NCI-H510A (cell line): ENCODE data around the gene POP7.
A peak's percentile ranks its signal among the peaks of the same experiment; 100 is the strongest.
"Not testable (repeated sequence)": the region's sequence is repeated elsewhere in the genome, so short reads cannot be mapped to it uniquely, and the experiment has no call there.

Experiments used
- DNase-seq: peaks from one replicate; lab custom pipeline; 2025; lab: John Stamatoyannopoulos, UW

POP7 gene

DNA sequence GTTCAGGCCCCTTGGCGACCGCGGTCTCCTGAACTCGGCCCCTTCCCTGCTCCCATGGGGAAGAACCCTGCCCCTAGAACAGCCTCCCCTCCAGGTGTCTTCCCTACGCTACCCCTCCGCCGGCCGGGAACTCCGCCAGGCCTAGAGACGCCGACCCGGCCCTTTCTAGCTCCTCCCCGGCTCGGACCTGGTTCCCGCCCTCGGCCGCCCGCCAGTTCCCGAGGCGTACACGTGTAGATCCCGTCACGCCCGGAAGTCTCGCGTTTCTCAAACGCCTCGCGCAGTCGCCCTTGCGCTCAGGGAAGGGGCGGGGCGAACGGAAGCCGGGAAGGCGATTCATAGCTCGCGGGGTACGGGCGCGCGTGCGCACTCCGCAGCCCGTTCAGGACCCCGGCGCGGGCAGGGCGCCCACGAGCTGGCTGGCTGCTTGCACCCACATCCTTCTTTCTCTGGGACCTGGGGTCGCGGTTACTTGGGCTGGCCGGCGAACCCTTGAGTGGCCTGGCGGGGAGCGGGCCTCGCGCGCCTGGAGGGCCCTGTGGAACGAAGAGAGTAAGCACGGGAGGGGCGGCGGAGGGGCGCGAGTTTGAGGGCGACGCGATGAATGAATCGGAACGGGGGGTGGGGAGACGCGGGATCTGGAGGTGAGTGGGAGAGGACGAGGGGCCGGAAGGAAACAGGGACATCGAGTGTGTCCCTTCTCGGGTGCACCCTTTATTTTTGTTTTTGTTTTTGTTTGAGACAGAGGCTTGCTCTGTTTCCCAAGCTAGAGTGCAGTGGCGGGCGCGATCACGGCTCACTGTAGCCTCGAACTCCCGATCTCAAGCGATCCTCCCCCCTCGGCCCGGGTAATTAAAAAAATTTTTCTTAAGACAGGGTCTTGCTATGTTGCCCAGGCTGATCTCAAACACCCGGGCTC, at the start of gene POP7:
TSS of gene POP7 (plus strand) at position 369 of the 919 bp plus-strand sequence. CDS start 710 bp downstream, outside the sequence.
- DNase-seq = peak; percentile 92

DNA sequence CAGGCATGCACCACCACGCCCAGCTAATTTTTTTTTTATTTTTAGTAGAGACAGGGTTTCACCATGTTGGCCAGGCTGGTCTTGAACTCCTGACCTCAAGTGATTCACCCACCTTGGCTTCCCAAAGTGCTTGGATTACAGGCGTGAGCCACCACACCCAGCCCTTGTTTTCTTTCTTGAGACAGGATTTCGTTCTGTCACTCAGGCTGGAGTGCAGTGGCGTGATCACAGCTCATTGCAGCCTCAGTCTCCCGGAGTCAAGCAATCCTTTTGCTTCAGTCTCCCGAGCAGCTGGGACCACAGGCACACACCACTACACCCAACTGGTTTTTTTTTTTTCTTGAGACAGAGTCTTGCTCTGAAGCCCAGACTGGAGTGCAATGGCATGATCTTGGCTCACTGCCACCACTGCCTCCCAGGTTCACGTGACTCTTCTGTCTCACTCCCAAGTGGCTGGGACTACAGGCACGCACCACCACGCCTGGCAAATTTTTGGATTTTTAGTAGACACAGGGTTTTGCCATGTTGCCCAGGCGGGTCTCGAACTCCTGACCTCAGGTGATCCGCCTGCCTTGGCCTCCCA, 43.6 kb upstream of the POP7 start:
- not testable (repeated sequence) for DNase-seq

DNA sequence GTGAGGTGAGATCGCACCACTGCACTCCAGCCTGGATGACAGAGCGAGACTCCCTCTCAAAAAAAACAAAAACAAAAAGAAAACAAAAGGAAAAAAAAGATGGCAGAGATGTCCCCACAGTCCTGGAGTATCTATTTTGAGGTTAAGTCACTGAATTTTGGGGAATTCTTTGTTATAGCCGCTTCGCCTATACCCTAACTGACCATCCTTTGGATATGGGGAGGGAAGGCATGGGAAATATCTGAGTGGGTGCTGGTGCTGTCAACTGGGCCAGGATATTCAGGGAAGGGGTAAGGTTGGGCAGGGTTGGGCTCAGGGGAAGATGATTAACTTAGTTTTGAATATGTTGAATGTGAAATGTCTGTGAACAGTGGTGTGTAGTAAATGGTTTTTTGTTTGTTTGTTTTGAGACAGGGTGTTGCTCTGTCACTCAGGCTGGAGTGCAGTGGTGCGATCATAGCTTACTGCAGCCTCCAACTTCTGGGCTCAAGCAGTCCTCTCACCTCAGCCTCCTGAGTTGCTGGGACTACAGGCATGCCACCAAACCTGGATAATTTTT, 40.7 kb upstream of the POP7 start:
- DNase-seq = no peak

DNA sequence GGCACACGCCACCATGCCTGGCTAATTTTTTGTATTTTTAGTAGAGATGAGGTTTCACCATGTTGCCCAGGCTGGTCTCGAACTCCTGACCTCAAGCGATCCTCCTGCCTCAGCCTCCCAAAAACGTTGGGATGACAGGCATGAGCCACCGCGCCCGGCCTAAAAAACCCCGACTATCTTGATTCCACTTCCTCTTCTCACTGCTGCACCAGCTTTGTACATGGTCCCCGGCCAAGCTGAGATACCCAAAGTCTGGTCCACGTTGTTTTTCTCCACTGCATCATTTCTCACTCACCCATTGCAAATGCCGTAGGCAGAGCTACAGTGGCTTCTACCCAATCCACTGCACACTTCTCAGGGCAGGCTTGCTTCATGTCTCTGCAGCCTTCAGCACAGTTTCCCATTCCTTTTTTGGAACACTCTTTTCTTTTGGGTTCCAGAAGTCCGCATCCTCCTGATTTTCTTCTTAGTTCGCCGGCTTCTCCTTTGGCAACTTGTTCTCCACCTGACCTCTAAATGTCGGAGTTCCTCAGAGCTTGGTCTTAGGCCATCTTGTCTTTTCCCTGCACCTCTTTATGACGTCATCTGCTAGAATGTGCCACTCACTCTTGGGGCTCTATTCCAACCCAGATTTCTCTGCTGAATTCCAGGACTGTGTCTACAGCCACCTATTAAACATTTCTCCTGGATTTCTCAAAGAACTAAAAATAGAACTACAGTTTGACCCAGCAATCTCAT, 38.4 kb upstream of the POP7 start:
- DNase-seq = no peak

GRCh38 chr7:100668069-100668449, 37.9 kb upstream of the POP7 start:
- no peak for DNase-seq

DNA sequence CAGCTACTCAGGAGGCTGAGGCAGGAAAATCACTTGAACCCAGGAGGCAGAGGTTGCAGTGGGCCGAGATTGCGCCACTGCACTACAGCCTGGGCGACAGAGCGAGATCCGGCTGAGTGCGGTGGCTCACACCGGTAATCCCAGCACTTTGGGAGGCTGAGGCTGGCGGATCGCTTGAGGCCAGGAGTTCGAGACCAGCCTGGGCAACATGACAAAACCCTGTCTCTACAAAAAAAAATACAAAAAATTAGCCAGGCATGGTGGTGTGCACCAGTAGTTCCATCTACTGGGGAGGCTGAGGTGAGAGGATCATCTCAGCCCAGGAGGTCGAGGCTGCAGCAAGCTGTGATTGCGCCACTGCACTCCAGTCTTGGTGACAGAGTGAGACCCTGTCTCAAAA, 36.8 kb upstream of the POP7 start:
- DNase-seq = not testable (repeated sequence)

- no peak for DNase-seq
Observed at GRCh38 chr7:100670074-100670473, 35.8 kb upstream of the POP7 start.

GRCh38 chr7:100671353-100672327, 34.3 kb upstream of the POP7 start:
- DNase-seq = no peak

DNA sequence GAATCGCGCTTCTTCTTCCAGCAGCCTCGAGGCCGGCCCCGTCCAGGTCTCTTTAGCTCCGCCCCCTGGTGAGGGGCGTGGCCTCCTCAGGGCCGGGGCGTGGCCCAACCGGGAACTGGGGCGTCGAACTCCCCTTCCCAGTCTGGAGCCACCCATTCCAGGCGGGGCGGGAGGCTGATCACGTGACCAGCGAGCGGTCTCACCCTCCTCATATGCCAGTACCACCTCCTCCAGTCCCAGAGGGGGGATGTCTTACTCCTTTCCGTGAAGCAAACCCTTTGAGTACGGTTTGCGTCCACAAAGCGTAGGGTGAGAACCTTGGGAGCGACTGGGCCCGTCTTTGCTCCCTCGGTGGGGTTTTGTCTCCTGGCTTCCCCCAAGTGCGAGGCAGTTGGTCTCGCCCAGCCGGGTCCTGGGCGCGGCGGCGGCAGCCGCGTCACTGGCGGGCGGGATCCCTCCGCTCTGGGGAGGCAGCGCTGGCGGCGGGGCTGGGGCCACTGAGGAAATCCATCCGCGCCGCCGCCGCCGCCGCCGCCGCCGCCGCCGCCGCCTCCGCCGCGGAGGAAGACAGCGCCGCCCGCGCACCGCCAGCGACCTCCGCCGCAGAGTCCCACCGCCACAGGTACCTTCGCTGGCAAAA, 32.5 kb upstream of the POP7 start, which contains the start of gene GNB2:
TSS of gene GNB2 (plus strand) at position 439 of the 640 bp plus-strand sequence. CDS start 2,526 bp downstream, outside the sequence.
- DNase-seq = peak; percentile 90

DNA sequence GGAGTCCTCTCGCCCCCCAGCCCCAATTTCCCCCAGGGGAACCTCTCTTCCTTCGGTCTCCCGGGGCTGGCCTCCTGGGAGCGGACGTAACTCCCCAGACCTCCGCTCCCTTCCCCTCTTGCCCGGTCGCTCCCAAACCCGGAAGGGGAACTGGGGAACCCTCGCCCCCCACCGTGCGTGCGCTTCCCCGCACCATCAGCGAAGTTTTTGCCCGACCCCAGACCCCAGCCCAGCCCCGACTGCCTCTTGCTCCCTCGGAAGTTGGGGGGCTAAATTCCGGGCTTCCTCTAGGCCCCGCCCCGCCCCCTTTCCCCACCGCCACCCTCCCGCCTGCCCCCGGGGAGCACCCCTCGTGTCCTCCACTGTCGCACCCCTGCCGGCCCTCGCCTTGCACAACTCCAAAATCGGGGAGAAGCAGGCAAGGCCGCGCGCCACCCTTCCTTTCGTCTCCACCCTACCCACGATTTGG, 31.9 kb upstream of the POP7 start:
- DNase-seq = no peak

DNA sequence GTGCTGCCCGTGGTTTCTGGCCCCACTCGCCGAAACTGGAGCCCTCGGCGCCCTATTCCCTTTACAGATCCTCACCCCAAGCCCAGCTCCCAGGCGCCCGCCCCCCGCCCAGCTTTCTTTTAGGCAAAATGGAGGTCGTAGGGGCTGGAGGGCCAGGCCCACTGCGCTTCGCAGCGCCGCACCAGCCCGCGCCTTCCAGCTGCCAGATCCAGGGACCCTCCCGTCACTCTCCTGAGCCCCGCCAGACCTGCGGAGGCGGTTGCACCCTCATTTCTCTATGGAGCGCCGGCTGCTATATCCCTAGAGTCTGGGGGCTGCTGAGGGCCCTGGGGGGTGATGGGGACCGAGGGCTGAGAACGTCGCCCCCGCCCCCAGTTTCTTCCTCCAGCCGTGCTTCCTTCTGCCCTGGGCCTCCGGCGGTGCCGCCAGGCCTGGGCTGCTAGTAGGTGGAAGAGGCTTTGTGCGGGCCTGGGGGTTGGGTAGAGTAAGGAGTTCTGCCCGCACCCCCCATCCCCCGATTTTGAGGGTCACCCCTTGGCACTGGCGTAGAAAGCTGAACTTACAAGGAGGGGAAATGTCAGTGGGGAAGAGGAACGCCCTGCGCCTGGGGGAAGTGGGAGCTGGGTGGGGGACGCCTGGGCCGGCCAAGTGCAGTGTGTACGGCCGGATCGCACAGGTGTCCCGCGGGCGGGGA, 31.4 kb upstream of the POP7 start:
- DNase-seq = no peak

DNA sequence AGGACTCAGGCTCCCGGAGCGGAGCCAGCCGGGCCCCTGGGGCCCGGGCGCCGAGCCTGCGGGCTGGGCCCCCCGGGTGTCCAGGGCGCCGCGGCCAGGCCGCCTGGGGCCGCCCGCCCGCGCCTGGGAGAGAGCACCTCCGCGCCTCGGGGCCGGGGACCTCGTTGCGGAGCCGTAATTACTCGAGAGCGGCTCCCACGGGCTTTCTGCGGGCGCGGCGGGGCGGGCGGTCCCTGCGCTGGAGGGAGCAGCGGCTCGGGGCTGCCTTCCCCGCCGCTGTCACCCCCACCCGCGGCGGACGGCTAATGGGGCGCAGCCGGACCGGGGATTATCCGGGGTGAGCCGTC, 30.8 kb upstream of the POP7 start:
- DNase-seq = no peak

- no peak for DNase-seq
Observed at GRCh38 chr7:100675581-100676350, 30.2 kb upstream of the POP7 start.

DNA sequence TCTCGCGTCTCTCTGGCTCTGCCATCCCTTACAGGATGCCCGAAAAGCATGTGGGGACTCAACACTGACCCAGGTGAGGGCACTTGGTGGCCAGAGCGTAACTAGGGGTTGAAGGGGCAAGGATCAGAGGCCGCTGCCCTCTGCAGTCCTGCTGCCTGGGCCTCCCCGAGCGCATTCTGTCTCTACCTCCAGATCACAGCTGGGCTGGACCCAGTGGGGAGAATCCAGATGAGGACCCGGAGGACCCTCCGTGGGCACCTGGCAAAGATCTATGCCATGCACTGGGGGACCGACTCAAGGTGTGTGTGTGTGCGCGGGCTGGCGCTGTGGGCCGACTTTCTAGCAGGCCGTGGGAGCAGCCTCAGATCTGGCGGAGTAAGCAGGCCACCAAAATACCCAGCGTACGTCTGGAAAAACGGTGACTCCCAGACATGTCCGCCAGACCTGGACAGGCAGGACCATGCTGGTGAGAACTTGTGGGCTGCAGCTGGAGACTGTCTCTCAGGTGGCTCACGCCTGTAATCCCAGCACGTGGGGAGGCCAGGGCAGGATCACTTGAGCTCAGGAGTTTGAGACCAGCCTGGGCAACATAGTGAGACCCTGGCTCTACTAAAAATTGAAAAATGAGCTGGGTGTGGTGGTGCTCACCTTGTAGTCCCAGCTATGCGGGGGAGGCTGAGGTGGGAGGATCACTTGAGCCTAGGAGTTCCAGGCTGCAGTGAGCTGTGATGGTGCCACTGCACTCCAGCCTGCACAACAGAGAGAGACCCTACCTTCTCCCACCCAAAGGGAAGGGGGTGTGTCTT, 29.2 kb upstream of the POP7 start:
- no peak for DNase-seq

DNA sequence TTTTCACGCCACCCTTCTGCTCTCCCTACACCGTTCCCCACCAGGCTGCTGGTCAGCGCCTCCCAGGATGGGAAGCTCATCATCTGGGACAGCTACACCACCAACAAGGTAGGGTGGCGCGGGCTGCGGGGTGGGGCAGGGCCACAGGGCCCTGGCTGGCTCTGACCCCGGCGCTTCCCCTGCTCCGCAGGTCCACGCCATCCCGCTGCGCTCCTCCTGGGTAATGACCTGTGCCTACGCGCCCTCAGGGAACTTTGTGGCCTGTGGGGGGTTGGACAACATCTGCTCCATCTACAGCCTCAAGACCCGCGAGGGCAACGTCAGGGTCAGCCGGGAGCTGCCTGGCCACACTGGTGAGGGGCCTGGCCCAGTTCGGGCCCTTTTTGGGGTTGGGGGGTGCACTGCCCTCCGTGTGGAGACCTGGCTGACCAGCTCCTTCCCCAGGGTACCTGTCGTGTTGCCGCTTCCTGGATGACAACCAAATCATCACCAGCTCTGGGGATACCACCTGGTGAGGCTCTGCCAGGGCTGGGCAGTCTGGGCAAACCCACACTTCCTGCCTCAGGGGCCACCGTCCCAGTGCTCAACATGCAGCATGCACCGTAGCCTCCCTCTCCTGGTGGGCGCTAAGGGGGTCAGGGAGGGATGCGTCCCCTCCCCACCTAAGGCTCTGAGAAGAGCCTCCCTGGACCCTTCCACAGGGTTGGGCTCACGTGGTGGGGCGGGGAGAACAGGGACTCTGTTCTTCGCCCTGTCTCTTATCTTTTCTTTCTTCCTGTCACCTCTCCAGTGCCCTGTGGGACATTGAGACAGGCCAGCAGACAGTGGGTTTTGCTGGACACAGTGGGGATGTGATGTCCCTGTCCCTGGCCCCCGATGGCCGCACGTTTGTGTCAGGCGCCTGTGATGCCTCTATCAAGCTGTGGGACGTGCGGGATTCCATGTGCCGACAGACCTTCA, 28.3 kb upstream of the POP7 start:
- DNase-seq = no peak

- DNase-seq = no peak
Observed at GRCh38 chr7:100678291-100678984, 27.5 kb upstream of the POP7 start.
